ENCODE data around the gene SSH2. TPM values are rescaled to one million over a fixed set of nuclear protein-coding genes. Genes with fewer than 3 reads are reported as not detected.
A peak's percentile ranks its signal among the peaks of the same experiment; 100 is the strongest.
"Not testable (repeated sequence)": the region's sequence is repeated elsewhere in the genome, so short reads cannot be mapped to it uniquely, and the experiment has no call there.

The SSH2 gene
- total and polyA plus RNA-seq, 9 of the 15 experiments (the other 6 are each of a cell fraction or from before 2014, with no cell fraction given): 3.9 to 16.1 (median 10.2) TPM

- H3K27me3 ChIP-seq (ENCODE audit: control insufficient read depth in 2 of 2, insufficient read depth in 2 of 2, low read length in 2 of 2); H3K9me1 ChIP-seq (ENCODE audit: control insufficient read depth, insufficient read depth, low read length); H3K9ac ChIP-seq (ENCODE audit: insufficient read depth in 1 of 2, low read depth in 2 of 2, low read length in 2 of 2); H3K9me3 ChIP-seq (replicated peaks; ENCODE audit: control insufficient read depth, insufficient read depth, low read depth, low read length); H2AFZ ChIP-seq (ENCODE audit: low read depth, low read length); H3K4me3 ChIP-seq; POLR2A ChIA-PET; H3K4me2 ChIP-seq (ENCODE audit: insufficient read depth, low read length); ATAC-seq; H3K27ac ChIP-seq (ENCODE audit: extremely low read depth, low read depth, low read length); intact Hi-C loops (cut with micrococcal nuclease); CTCF ChIA-PET (ENCODE audit: low intra/inter-chr PET ratio); H4K20me1 ChIP-seq (replicated peaks; ENCODE audit: control insufficient read depth, insufficient read depth, low read length); in situ Hi-C loops (cut with MboI); FAIRE-seq; H3K79me2 ChIP-seq (ENCODE audit: control insufficient read depth, insufficient read depth, low read length); BruUV-seq (replicated peaks); H3K36me3 ChIP-seq (ENCODE audit: control insufficient read depth, insufficient read depth, low read length); DNase-seq (ENCODE audit: extremely low read depth in 1 of 4, low spot score in 3 of 4): not testable (repeated sequence)
- peak; percentile 71 for TF ChIP-seq ZNF146 (CRISPR knock-in tag; IDR thresholded peaks at IDR 0.05; ENCODE audit: unreplicated experiment)
- 0 out of 4 replicates have a peak, but pooled peaks of 1 of the 2 experiments have one; percentile 30 for TF ChIP-seq KDM1A (IDR thresholded peaks at IDR 0.05)
- TF ChIP-seq BCOR (IDR thresholded peaks at IDR 0.05): peak; percentile 69
- TF ChIP-seq SMARCA5 (IDR thresholded peaks at IDR 0.05): peak; percentile 69; the same call in 1 of the 2 replicates
- TF ChIP-seq NFIC (IDR thresholded peaks at IDR 0.05): 0 out of 2 replicates have a peak, but pooled peaks have one; percentile 5
- peaks cover 27 to 53% of the 10 kb centered on the region in 2 experiments for H3K4me1 ChIP-seq (replicated peaks in 1 of 2; ENCODE audit: control insufficient read depth in 2 of 2, insufficient read depth in 2 of 2, low read length in 2 of 2)
- 100% methylated on average over 1 of the region's 1 CpG for WGBS (ENCODE audit: insufficient coverage, low coverage, missing lambda C conversion rate)
These were observed 204.6 kb downstream of the SSH2 start for GRCh38 chr17:29725408-29725807.
